Mesendoderm (in vitro differentiated cells): ENCODE data around the gene LRRC73.

Source experiments
- DNase-seq: peaks from one replicate; pipeline ENCODE4 v3.0.0; 2013
- H2AK5ac ChIP-seq: 2 replicates; pipeline ENCODE4 v1.6.1; 2013; ENCODE audit warnings: low read length, inconsistent platforms
- H2BK120ac ChIP-seq: 2 replicates; pipeline ENCODE4 v1.6.1; 2013; ENCODE audit warnings: low read depth, mild to moderate bottlenecking, low read length, moderate library complexity, mixed read lengths
- H2BK15ac ChIP-seq: replicated peaks from 2 replicates; pipeline ENCODE4 v1.6.1; 2013; ENCODE audit warnings: low read depth, mild to moderate bottlenecking, moderate library complexity
- H2BK5ac ChIP-seq: 2 replicates; pipeline ENCODE4 v1.6.1; 2013; ENCODE audit warnings: low read length, inconsistent platforms
- H3K18ac ChIP-seq: 2 replicates; pipeline ENCODE4 v1.6.1; 2013; ENCODE audit warnings: mild to moderate bottlenecking, low read length, mixed read lengths
- H3K23ac ChIP-seq: one replicate; pipeline ENCODE4 v1.6.1; 2013; ENCODE audit warnings: low read length
- H3K27ac ChIP-seq: 2 replicates; pipeline ENCODE4 v1.5.1; 2013; ENCODE audit warnings: low read depth, mild to moderate bottlenecking, inconsistent platforms, low read length, moderate library complexity
- H3K27me3 ChIP-seq: 2 replicates; pipeline ENCODE4 v1.6.1; 2013; ENCODE audit warnings: low read length, control low read depth, mild to moderate bottlenecking, inconsistent platforms; ENCODE audit not compliant: insufficient read depth, poor library complexity
- H3K36me3 ChIP-seq: 2 replicates; pipeline ENCODE4 v1.6.1; 2013; ENCODE audit warnings: low read length, inconsistent platforms; ENCODE audit not compliant: control insufficient read depth, insufficient read depth
- H3K4ac ChIP-seq: one replicate; pipeline ENCODE4 v1.6.1; 2013; ENCODE audit warnings: low read depth, mild to moderate bottlenecking, low read length, moderate library complexity
- H3K4me1 ChIP-seq: 2 replicates; pipeline ENCODE4 v1.6.1; 2013; ENCODE audit warnings: low read depth, low read length, inconsistent platforms; ENCODE audit not compliant: control insufficient read depth
- H3K4me2 ChIP-seq: 2 replicates; pipeline ENCODE4 v1.6.1; 2013; ENCODE audit warnings: low read length
- H3K4me3 ChIP-seq: 2 replicates; pipeline ENCODE4 v1.5.1; 2013; ENCODE audit warnings: mild to moderate bottlenecking, low read length
- H3K56ac ChIP-seq: one replicate; pipeline ENCODE4 v1.6.1; 2013; ENCODE audit warnings: low read length
- H3K79me1 ChIP-seq: 2 replicates; pipeline ENCODE4 v1.6.1; 2013; ENCODE audit warnings: low read length, inconsistent platforms
- H3K79me2 ChIP-seq: 2 replicates; pipeline ENCODE4 v1.6.1; 2013; ENCODE audit warnings: mild to moderate bottlenecking, low read length; ENCODE audit not compliant: control insufficient read depth, insufficient read depth
- H3K9ac ChIP-seq: 2 replicates; pipeline ENCODE4 v1.6.1; 2013; ENCODE audit warnings: low read length, inconsistent platforms
- H4K5ac ChIP-seq: one replicate; pipeline ENCODE4 v1.6.1; 2013; ENCODE audit warnings: low read length
- H4K8ac ChIP-seq: one replicate; pipeline ENCODE4 v1.6.1; 2013; ENCODE audit warnings: low read depth, mild to moderate bottlenecking, control low read depth, low read length, moderate library complexity
- WGBS: extraction: QIAGEN DNeasy Blood & Tissue Kit; methylation state at CpG from one replicate; pipeline ENCODE4 v1.1.7; 2013; ENCODE audit warnings: low lambda C conversion rate, missing lambda C conversion rate; ENCODE audit not compliant: insufficient coverage; ENCODE audit errors: extremely low coverage; 5-methylcytosine and 5-hydroxymethylcytosine counted together

The LRRC73 gene

DNA sequence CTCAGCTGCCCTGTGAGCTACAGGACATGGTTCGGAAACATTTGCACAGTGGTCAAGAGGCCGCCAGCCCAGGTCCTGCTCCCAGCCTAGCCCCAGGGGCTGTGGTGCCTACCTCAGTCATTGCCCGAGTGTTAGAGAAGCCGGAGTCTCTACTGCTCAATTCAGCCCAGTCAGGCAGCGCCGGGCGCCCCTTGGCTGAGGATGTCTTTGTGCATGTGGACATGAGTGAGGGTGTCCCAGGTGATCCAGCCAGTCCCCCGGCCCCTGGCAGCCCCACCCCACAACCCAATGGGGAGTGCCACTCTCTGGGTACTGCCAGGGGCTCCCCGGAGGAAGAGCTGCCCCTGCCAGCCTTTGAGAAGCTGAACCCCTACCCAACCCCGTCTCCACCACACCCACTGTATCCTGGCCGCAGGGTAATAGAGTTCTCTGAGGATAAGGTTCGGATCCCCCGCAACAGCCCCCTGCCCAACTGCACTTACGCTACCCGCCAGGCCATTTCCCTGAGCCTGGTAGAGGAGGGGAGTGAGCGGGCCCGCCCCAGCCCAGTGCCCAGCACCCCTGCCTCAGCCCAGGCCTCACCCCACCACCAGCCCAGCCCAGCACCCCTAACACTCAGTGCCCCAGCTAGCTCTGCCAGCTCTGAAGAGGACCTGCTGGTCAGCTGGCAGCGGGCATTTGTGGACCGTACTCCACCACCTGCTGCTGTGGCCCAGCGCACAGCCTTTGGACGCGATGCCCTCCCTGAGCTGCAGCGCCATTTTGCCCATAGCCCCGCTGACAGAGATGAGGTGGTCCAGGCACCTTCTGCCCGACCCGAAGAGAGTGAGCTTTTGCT is 5.2 kb downstream of the LRRC73 start:
- peaks cover 7% of the 10 kb centered on the region for H3K36me3 ChIP-seq

DNA sequence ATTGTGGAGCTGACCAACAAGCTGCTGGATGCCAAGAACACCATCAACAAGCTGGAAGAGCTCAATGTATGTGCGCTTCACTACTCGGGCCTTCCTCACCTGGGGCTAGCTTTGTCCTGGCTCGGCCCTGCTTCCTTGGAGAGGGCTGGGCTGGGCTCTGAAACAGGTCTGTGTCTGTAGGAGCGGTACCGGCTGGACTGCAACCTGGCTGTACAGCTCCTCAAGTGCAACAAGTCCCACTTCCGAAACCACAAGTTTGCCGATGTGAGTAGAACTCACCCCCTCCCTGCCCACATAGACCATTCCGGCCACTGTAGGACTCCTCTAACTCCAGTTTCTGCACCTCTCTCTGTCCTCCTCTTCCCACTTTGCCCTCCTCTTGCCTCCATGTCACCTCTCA is 6.7 kb downstream of the LRRC73 start:
- Histone ChIP-seq H3K23ac (no peak overlapping the region), H3K4ac (no peak overlapping the region), H4K8ac (no peak overlapping the region), H3K79me2 (no peaks in the 10 kb centered on the region), H2BK120ac (no peak overlapping the region), H3K4me1 (no peaks in the 10 kb centered on the region), H3K56ac (no peak overlapping the region), H4K5ac (no peak overlapping the region), H3K4me3 (no peak overlapping the region), H3K79me1 (no peaks in the 10 kb centered on the region), H3K18ac (no peak overlapping the region), H2AK5ac (no peak overlapping the region), H3K27ac (no peak overlapping the region), H3K4me2 (no peak overlapping the region), H3K36me3 (peaks cover 7% of the 10 kb centered on the region), H3K9ac (no peak overlapping the region), H2BK5ac (no peak overlapping the region), H3K27me3 (no peaks in the 10 kb centered on the region), H2BK15ac (no peak overlapping the region)
- no peak for DNase-seq
- WGBS = no CpG with 5 or more reads among the region's 8 CpGs

More for the DNA sequence above, 5.2 kb downstream of the LRRC73 start:
- H3K4me3 ChIP-seq = no peak overlapping the region
- no peak overlapping the region for H3K56ac ChIP-seq
- H3K9ac ChIP-seq = no peak overlapping the region
- no peak for DNase-seq
- H3K4ac ChIP-seq = no peak overlapping the region
- no peak overlapping the region for H4K8ac ChIP-seq
- no peak overlapping the region for H2BK15ac ChIP-seq
- H3K79me1 ChIP-seq = no peaks in the 10 kb centered on the region
- no peak overlapping the region for H3K18ac ChIP-seq
- H4K5ac ChIP-seq = no peak overlapping the region
- no peaks in the 10 kb centered on the region for H3K79me2 ChIP-seq
- WGBS = no CpG with 5 or more reads among the region's 26 CpGs
- no peak overlapping the region for H3K27ac ChIP-seq
- H3K23ac ChIP-seq = no peak overlapping the region
- H2BK5ac ChIP-seq = no peak overlapping the region
- H2AK5ac ChIP-seq = no peak overlapping the region
- H3K4me1 ChIP-seq = no peaks in the 10 kb centered on the region
- H2BK120ac ChIP-seq = no peak overlapping the region
- no peak overlapping the region for H3K4me2 ChIP-seq
- peaks cover 8% of the 10 kb centered on the region for H3K27me3 ChIP-seq

DNA sequence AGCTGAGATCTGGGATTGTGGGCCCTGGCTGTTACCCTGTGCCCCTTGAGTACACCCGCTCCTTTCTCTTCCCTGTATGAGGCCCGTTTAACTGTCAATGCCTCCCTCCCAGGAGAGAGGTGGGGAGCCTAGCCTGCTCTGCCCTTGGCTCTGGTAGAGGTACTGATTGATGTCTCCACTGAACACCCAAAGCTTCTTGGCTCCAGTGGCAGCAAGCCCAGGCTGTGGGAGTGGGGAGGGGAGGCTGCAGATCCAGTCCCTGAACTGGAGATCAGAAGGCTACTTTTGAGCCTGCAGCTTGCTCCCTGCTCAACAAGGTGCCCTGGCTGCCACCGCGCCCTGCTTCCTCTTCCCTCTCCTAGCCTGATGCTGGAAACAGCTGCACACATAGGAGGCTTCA is 7.5 kb downstream of the LRRC73 start:
- Histone ChIP-seq H2AK5ac (no peak overlapping the region), H2BK5ac (no peak overlapping the region), H3K4me2 (no peak overlapping the region), H3K56ac (no peak overlapping the region), H3K79me2 (no peaks in the 10 kb centered on the region), H4K8ac (no peak overlapping the region), H3K18ac (no peak overlapping the region), H3K27me3 (no peaks in the 10 kb centered on the region), H3K4ac (no peak overlapping the region), H3K4me1 (no peaks in the 10 kb centered on the region), H2BK15ac (no peak overlapping the region), H3K23ac (no peak overlapping the region), H3K79me1 (no peaks in the 10 kb centered on the region), H4K5ac (no peak overlapping the region), H3K4me3 (no peak overlapping the region), H3K36me3 (peaks cover 7% of the 10 kb centered on the region), H3K9ac (no peak overlapping the region), H2BK120ac (no peak overlapping the region), H3K27ac (no peak overlapping the region)
- DNase-seq = no peak
- no CpG with 5 or more reads among the region's 4 CpGs for WGBS

DNA sequence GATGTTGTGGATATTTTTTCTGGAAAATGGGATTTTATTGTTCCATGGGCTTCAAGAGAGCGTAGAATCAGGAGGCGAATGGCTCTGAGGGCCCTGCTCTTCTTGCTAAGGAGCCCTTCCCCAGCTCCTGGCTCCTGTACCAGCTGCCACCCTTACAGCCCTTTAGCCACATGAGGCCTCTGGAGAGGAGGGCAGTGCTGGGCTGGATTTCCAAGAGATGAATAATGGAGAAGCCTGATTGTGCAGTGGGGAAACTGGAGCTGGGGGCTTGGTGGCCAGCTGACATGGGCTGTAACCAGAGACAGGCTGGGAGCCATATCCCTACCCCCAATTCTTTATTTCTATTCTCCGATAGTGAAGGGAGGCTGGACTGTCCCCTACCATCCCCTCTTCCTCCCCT is 9.2 kb downstream of the LRRC73 start:
- no CpG with 5 or more reads among the region's 3 CpGs for WGBS
- no peak overlapping the region for H2AK5ac ChIP-seq

DNA sequence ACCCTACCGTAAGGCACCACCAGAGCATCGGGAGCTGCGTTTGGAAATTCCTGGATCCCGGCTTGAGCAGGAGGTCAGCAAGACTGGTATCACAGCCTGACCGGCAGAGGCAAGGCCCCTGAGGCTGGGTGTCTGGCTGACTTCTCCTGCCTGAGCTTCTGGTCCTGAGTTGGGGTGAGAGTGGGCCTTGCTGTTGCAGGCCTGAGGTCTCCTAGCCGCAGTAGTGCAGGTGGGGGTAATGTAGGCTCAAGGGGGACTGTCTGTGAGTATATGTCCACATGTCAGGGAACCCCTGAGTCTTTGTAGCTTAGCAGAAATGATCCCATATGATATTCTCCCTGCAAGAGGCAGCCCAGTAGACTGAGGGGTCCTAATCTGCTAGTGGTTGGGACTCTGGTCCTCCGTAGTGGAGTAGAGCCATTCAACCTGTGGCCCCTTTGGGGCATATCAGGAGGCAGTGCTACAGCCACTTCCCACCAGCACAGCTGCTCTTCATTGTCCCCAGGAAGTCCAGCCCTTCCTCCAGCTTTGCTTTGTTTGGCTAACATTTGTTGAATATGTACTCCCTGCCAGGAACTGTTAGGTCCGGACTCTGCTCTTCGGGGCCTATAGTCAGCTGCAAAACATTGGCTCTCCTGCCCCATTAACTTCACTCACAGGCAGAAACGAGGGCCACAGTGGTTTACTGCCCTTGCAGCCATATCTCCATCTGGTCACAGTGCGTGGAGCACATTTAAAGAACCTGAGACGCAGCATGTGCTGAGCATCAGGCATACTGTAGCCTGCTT is 10.9 kb downstream of the LRRC73 start:
- H2AK5ac ChIP-seq = no peak overlapping the region
- no peak overlapping the region for H2BK120ac ChIP-seq
- H3K27me3 ChIP-seq = no peaks in the 10 kb centered on the region
- H3K79me1 ChIP-seq = peaks cover 11% of the 10 kb centered on the region
- peaks cover 4% of the 10 kb centered on the region for H3K36me3 ChIP-seq
- no peak overlapping the region for H3K4ac ChIP-seq
- H3K4me3 ChIP-seq = no peak overlapping the region
- no CpG with 5 or more reads among the region's 12 CpGs for WGBS
- no peaks in the 10 kb centered on the region for H3K79me2 ChIP-seq
- no peak overlapping the region for H2BK15ac ChIP-seq
- H3K27ac ChIP-seq = no peak overlapping the region
- no peak overlapping the region for H4K8ac ChIP-seq
- no peak overlapping the region for H3K4me2 ChIP-seq
- H3K56ac ChIP-seq = no peak overlapping the region
- DNase-seq = no peak
- no peak overlapping the region for H3K23ac ChIP-seq
- peaks cover 7% of the 10 kb centered on the region for H3K4me1 ChIP-seq
- no peak overlapping the region for H4K5ac ChIP-seq
- H3K18ac ChIP-seq = no peak overlapping the region
- no peak overlapping the region for H3K9ac ChIP-seq
- H2BK5ac ChIP-seq = no peak overlapping the region

More for the DNA sequence above, 9.2 kb downstream of the LRRC73 start:
- Histone ChIP-seq H3K36me3 (peaks cover 7% of the 10 kb centered on the region), H3K4me2 (no peak overlapping the region), H2BK5ac (no peak overlapping the region), H3K79me1 (peaks cover 7% of the 10 kb centered on the region), H3K56ac (no peak overlapping the region), H2BK15ac (no peak overlapping the region), H3K79me2 (no peaks in the 10 kb centered on the region), H3K4ac (no peak overlapping the region), H3K9ac (no peak overlapping the region), H4K5ac (no peak overlapping the region), H3K27ac (no peak overlapping the region), H3K23ac (no peak overlapping the region), H3K4me3 (no peak overlapping the region), H4K8ac (no peak overlapping the region), H3K18ac (no peak overlapping the region), H3K27me3 (no peaks in the 10 kb centered on the region), H2BK120ac (no peak overlapping the region), H3K4me1 (peaks cover 7% of the 10 kb centered on the region)
- no peak for DNase-seq
